HG02759 (cell line): ENCODE results near the gene YWHAE.
"Not testable (repeated sequence)": the region's sequence is repeated elsewhere in the genome, so short reads cannot be mapped to it uniquely, and the experiment has no call there.

Experiments used
- ATAC-seq: cut with Tn5 transposase; IDR thresholded peaks from one replicate; pipeline ENCODE4 v1.9.1; 2021; ENCODE audit warnings: mild to moderate bottlenecking, moderate library complexity; ENCODE audit not compliant: unreplicated experiment

YWHAE gene

GRCh38 chr17:1375615-1376014 lies 24.4 kb downstream of the YWHAE start:
- no peak for ATAC-seq

DNA sequence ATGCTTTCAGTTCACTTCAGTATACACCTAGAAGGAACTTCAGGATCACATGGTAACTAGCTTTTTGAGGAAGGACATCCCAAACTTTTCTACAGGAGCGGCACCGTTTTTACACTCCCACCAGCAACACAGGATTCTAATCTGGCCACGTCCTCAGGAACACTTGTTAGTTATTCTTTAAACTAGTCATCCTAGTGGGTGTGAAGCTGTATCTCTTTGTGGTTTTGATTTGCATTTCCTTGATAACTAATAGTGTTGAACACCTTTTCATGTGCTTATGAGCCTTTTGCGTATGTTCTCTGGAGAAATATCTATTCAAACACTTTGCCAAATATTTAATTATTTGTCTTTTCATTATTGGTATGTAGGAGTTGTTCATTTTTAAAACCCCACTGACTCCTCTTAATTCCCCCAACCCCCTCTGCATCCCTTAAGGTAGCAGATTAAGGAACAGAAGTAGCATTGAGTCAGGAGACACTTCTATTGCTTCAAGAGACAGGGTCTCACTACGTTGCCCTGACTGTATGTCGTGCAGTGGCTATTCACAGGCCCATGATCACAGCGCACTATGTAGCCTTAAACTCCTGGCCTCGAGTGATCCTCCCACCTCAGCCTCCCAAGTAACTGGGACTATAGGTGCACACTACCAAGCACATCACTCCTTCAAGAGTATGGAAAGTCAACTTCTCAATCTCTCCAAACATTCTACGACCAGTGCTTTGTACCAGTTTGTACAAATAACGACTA lies 25.4 kb downstream of the YWHAE start:
- no peak for ATAC-seq

DNA sequence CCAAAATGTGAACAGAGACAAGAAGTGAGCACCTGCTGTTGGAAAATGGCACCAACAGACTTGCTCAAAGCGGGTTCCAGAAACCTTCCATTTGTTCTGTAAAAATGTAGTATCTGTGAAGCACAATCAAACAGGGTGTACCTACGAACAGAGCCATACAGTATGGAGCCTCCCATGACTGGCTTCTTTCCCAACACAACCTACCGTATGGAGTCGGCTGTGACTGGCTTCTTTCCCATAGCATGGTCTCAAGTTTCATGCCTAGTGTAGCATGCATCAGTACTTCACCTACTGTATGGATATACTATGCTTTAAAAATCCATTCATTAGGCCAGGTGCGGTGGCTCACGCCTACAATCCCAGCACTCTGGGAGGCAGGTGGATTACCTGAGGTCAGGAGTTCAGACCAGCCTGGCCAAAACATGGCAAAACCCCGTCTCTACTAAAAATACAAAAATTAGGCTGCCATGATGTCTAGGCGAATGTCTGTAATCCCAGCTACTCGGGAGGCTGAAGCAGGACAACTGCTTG lies 26.2 kb downstream of the YWHAE start:
- no peak for ATAC-seq

DNA sequence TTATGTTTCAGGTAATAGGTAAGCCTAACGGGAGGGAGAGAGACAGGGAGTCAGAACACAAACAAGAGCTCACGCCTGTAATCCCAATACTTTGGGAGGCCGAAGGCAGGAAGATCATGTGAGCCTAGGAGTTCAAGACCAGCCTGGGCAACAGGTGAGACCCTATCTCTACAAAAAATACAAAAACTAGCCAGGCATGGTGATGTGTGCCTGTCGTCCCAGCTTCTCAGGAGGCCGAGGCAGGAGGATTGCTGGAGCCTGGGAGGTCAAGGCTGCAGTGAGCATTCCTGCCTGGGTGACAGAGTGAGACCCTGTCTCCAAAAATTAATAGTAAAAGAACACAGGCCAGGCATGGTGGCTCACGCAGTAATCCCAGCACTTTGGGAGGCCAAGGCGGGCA lies 27.4 kb downstream of the YWHAE start:
- ATAC-seq, result no peak

DNA sequence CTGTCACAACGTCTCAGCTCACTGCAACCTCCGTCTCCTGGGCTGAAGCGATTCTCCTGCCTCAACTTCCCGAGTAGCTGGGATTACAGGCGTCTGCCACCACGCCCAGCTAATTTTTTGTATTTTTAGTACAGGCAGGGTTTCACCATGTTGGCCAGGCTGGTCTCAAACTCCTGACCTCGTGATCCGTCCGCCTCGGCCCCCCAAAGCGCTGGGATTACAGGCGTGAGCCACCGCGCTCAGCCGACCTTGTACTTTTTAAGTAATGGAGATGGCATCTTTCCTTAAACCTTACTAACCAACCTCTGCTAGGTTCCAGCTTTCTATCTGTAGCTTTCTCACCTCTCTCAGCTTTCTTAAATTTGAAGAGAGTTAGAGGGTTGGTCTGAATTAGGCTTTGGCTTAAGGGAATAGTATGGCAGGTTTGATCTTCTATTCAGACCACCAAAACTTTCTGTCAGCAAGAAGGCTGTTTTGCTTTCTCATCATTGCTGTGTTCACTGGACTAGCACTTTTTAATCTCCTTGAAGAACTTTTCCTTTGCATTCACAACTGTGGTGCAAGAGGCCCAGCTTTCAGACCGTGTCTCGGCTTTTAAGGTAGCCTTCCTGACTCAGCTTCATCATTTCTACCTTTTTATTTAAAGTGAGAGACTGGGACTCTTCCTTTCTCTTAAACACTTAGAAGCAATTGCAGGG lies 28.0 kb downstream of the YWHAE start:
- no peak for ATAC-seq

DNA sequence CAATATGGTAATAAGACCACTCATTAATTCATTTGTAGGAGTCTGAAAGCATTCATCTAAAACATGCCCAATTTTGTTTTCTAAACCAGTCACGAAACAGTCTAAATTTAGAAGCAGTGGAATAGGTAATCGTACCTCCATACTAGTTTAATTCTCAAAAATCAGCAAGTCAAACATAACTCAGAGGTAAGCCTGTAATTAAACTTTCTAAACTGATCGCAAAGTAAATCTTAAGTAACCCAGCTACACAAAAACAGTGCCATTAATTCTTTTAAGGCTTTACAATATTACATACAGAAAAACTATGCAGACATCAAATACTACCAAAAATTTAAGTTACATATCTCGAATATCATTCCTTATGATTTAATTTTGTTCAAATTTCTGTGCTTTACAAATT lies 31.4 kb downstream of the YWHAE start:
- no peak for ATAC-seq

GRCh38 chr17:1367351-1367745 lies 32.7 kb downstream of the YWHAE start:
- ATAC-seq, result no peak

- ATAC-seq, result no peak
These were observed 33.8 kb downstream of the YWHAE start for GRCh38 chr17:1366234-1366633.

DNA sequence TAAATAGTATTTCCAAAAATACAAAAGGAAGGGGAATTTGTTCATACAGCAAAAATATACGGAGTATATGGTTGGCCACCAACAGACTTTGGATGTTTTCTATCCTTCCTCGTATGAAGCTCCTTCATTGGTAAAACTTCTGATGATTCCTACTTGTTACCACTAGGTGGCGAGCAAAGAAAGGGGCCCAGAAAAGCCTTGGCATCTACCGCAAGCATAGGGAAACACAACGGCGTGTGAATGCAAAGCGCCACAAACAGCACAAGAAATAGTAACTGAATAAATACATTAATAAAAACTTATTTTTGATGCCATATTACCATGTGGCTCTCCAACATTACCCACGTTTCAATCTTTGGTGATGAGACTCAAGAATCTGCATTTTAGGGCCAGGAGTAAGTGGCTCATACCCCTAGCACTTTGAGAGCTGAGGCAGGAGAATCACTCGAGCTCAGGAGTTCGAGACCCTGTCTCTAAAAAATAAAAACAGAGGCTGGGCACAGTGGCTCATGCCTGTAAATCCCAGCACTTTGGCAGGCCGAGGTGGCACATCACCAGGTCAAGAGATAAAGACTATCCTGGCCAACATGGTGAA lies 34.5 kb downstream of the YWHAE start:
- no peak for ATAC-seq

DNA sequence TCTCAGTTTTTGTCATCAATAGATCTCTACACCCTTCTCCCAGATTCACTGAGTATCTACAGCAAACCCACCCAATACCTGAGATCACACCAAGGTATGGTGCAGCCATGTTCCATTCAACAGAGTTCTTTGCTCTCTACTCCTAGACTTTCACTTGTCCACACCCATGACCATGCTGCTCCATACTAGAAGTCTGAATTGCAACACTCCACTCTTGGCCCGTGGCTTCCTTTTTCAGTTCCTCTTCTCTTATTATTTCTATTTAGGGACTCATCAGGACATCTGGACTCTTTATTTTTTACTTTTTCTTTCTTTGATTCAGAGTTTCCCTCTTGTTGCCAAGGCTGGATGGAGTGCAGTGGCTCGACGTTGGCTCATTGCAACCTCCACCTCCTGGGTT lies 37.1 kb downstream of the YWHAE start:
- ATAC-seq, result no peak

- no peak for ATAC-seq
These were observed 37.8 kb downstream of the YWHAE start for GRCh38 chr17:1362065-1362848.

DNA sequence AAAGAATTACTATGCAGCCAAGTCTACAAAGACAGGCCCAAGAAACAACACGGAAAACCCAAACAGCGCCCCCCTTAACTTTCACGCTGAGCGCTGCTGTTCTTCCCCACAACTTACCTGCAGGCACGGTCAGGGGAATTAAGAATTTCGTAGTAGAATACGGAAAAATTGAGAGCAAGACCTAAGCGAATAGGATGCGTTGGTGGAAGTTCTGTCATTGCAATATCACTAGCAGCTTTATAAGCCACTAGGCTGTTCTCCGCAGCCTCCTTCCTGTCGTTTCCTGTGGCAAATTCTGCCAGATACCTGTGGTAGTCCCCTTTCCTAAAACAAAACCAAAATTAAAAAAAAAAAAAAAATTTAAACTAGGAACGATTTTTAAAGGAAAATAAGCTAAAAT lies 39.0 kb downstream of the YWHAE start:
- ATAC-seq, result no peak

DNA sequence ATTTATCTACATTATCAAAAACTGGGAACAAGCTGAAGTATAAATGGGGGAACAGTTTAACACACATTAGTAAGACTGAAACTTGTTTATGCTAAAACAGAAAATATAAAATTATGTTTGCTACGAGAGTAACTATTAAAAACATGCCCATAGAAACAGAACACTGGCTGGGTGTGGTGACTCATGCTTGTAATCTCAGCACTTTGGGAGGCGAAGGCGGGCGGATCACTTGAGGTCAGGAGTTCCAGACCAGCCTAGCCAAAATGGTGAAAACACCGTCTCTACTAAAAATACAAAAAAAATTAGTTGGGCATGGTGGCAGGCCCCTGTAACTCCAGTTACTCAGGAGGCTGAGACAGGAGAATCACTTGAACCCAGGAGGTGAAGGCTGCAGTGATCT lies 39.7 kb downstream of the YWHAE start:
- ATAC-seq, result not testable (repeated sequence)

DNA sequence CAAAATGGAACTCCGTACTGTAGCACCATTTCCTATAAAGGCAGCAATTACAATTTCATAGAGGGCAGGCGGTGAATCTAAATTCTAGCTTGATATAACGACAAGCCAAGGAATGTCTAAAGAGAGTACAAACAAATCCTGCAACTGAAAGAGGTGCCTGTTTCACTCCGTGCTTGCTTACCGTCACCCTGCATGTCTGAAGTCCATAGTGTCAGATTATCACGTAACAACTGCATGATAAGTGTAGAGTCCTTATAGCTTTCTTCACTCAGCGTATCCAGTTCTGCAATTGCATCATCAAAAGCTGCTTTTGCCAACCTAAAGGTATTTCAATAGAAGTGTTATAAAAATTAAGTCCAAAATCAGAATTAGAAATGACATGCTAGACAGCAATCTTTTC lies 46.0 kb downstream of the YWHAE start:
- ATAC-seq, result no peak

GRCh38 chr17:1352530-1352929 lies 47.5 kb downstream of the YWHAE start:
- not testable (repeated sequence) for ATAC-seq

GRCh38 chr17:1351971-1352370 lies 48.1 kb downstream of the YWHAE start:
- ATAC-seq, result no peak

DNA sequence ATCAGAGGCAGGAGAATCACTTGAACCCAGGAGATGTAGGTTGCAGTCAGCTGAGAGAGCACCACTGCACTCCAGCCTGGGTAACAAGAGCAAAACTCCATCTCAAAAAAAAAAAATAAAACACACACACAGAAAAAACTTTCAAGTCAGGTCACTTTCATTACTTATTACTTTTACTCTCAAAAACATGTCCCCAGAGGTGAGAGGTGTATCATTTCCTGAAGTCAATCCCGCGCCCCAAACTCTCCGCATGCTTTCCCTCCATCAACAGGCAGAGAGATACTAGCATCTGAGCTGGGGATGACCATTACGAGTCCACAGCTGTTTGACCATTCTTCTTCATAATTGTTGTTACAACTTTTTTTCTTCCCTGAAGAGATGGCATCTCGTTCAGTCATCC lies 48.7 kb downstream of the YWHAE start:
- ATAC-seq, result no peak

DNA sequence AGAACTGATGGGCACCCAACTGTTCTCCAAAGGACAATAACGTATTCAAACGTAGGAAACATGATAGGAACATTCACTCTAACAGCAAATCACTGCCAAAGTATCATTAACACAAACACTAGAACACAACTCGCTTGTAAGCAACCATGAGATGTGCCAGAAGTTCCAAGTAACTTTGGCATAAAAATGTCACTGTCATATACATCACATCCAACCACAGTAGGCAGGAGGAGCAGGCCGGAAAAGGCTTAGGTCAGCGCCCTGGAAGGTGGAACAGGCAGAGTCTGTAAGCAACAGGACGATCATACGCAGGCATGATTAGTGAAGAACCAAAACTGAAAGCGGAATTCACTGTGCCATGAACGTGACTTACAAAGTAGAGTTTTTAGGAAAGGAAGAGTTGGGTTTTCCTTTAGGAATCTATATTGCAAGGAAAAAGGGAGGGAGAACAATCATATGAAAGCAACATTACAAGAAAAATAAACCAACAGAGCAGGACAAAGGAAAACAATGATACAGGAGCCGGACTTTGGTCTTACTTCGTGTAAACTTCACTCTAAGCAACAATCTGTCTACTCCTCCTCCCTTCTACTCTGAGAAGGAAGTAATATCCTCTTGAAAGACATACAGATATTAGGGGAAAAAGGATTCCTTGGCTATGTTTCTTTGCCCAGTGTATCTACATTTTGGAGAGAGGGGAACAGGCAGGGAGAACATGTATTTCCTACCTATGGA lies 52.3 kb downstream of the YWHAE start:
- ATAC-seq, result no peak

- ATAC-seq, result no peak
These were observed 55.5 kb downstream of the YWHAE start for GRCh38 chr17:1344521-1344920.

GRCh38 chr17:1343554-1343953 lies 56.5 kb downstream of the YWHAE start:
- no peak for ATAC-seq

DNA sequence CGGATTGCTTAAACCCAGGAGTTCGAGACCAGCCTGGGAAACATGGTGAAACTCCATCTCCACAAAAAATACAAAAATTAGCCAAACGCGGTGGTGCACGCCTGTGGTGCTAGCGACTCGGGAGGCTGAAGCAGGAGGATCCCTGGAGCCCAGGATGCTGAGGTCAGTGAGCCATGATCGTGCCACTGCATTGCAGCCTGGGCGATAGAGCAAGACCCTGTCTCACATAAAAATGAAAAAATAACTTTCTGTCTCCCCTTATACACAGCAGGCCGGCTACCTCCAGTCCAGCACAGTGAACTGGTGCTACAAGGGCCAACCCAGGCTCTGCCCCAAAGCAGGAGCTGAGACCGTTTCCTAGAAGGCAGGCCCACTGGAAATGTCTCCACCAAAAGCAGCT lies 59.7 kb downstream of the YWHAE start:
- ATAC-seq, result no peak
